Ovary (tissue), 3 donors: Measurements from ENCODE around the gene HS3ST6.

Experiments used
- EP300 ChIP-seq: sonication (generic); formaldehyde crosslinking; IDR thresholded peaks from one replicate; pipeline ENCODE4 v1.6.1; 2017; ENCODE audit warnings: antibody characterized with exemption
- POLR2A ChIP-seq: fragments of 450-650 bp; IDR thresholded peaks from one replicate; pipeline ENCODE4 v1.6.1; 2017; ENCODE audit warnings: antibody characterized with exemption, mild to moderate bottlenecking, moderate library complexity
- TF ChIP-seq, protein P1 (sequence below), 3 donors: fragments of 450-650 bp in 2 of 3; fragments of 200-600 bp in 1 of 3; IDR thresholded peaks; one replicate each; pipeline versions ENCODE4 v1.5.1 to v1.8.0; 2016 to 2022; ENCODE audit warnings: antibody characterized with exemption in 3 of 3, mild to moderate bottlenecking in 1 of 3
- donor health status: DM: no; HTN: no; CAD: no.

- TF ChIP-seq, protein P1, sequence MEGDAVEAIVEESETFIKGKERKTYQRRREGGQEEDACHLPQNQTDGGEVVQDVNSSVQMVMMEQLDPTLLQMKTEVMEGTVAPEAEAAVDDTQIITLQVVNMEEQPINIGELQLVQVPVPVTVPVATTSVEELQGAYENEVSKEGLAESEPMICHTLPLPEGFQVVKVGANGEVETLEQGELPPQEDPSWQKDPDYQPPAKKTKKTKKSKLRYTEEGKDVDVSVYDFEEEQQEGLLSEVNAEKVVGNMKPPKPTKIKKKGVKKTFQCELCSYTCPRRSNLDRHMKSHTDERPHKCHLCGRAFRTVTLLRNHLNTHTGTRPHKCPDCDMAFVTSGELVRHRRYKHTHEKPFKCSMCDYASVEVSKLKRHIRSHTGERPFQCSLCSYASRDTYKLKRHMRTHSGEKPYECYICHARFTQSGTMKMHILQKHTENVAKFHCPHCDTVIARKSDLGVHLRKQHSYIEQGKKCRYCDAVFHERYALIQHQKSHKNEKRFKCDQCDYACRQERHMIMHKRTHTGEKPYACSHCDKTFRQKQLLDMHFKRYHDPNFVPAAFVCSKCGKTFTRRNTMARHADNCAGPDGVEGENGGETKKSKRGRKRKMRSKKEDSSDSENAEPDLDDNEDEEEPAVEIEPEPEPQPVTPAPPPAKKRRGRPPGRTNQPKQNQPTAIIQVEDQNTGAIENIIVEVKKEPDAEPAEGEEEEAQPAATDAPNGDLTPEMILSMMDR (IDR thresholded peaks at IDR 0.05) = no peak
- TF ChIP-seq POLR2A (no peak), EP300 (no peak)
Observed at GRCh38 chr16:1938910-1939309, 20.7 kb upstream of the HS3ST6 start.
